ENCODE data around the gene NEU1. TPM values are rescaled to one million over a fixed set of nuclear protein-coding genes. Genes with fewer than 3 reads are reported as not detected.
"Not testable (repeated sequence)": the region's sequence is repeated elsewhere in the genome, so short reads cannot be mapped to it uniquely, and the experiment has no call there.

The NEU1 gene
- total RNA-seq, 1 donor from 2014 or later: 21.6 TPM

DNA sequence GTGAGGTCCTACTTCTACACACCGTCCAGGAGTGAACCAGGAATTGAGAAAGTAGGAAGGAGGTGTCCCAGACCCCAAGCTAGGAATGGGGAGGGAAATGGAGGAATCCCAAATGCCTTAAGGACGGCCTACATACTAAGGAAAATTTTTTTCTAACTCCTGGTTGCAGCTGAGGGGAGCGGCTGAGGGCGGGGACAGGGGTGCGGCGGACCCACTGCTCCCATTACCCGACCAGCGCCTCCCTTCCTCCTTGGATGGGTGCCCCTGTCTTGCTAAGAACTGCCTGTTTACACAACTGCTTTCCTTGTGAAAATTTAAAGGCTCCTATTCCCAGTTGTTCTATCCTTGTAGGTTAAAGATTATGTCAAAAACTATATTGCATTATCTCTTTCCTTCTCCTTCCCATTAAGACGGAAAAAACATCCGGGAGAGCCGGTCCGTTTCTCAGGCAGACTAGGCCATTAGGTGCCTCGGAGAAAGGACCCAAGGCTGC is 35.8 kb downstream of the NEU1 start:
- TF ChIP-seq, protein P1, sequence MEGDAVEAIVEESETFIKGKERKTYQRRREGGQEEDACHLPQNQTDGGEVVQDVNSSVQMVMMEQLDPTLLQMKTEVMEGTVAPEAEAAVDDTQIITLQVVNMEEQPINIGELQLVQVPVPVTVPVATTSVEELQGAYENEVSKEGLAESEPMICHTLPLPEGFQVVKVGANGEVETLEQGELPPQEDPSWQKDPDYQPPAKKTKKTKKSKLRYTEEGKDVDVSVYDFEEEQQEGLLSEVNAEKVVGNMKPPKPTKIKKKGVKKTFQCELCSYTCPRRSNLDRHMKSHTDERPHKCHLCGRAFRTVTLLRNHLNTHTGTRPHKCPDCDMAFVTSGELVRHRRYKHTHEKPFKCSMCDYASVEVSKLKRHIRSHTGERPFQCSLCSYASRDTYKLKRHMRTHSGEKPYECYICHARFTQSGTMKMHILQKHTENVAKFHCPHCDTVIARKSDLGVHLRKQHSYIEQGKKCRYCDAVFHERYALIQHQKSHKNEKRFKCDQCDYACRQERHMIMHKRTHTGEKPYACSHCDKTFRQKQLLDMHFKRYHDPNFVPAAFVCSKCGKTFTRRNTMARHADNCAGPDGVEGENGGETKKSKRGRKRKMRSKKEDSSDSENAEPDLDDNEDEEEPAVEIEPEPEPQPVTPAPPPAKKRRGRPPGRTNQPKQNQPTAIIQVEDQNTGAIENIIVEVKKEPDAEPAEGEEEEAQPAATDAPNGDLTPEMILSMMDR (IDR thresholded peaks at IDR 0.05): no peak
- peak overlapping the region; percentile 3 to 90 for H3K4me3 ChIP-seq
- intact Hi-C loops (cut with DNase I): loop anchor here (2.0 kb wide), 2 partner anchors 30 to 92 kb away; no protein-coding TSS in a partner anchor
- peak overlapping the region; percentile 91 to 93 for H3K27ac ChIP-seq
- peaks cover 19 to 34% of the 10 kb centered on the region in 2 donors for H3K4me1 ChIP-seq
- no peaks in the 10 kb centered on the region for H3K36me3 ChIP-seq
- no peaks in the 10 kb centered on the region for H3K27me3 ChIP-seq
- no peaks in the 10 kb centered on the region for H3K9me3 ChIP-seq
- DNase-seq (ENCODE audit: low spot score in 2 of 2): peak in 1 of 2 donors; percentile 94

DNA sequence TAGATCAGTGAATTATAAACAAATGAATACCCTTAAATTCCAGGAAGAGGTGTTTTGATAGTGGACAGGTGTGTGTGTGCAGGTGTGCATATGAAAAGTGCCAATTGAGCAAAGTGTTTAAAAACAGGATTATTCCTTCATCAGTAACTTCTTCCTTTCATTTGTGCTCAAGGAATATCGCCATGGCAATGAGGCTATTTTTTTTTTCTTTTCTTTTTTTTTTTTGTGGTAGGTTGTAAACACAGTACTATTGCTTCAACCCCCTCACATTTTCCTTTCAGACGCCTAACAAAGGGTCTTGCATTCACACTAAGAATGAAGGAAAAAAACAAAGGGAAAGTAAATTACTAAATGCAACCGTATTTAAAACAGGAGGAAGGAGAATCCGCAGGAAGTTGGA is 37.1 kb downstream of the NEU1 start:
- Histone ChIP-seq H3K27ac (peak overlapping the region; percentile 93 to 96), H3K9me3 (no peaks in the 10 kb centered on the region), H3K4me3 (no peak overlapping the region), H3K4me1 (peaks cover 15 to 30% of the 10 kb centered on the region in 2 donors), H3K27me3 (no peaks in the 10 kb centered on the region), H3K36me3 (no peaks in the 10 kb centered on the region)
- DNase-seq (ENCODE audit: low spot score in 2 of 2): no peak
- intact Hi-C loops (cut with DNase I): no loop called here
- TF ChIP-seq, protein P1 (IDR thresholded peaks at IDR 0.05): no peak

DNA sequence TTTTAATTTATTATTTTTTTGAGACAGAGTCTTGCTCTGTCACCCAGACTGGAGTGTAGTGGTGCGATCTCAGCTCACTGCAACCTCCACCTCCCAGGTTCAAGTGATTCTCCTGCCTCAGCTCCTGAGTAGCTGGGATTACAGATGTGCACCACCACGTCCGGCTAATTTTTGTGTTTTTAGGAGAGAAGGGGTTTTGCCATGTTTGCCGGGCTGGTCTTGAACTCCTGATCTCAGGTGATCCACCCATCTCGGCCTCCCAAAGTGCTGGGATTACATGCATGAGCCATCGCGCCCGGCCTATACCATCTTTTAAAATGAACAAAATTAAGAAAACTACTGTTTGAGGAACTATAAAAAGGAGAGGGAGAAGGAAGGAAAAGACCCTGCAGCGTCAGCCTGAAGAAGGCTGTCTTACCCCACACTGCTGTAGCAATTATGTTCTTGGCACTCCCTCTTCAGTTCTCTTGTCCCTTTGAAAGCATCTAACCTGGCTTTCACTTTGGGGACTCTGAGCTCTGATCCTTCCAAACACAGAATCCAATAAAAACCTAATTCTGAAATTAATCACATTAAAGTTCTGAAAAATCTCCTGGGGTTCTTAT is 38.9 kb downstream of the NEU1 start:
- H3K27me3 ChIP-seq; H3K4me3 ChIP-seq; intact Hi-C loops (cut with DNase I); DNase-seq (ENCODE audit: low spot score in 2 of 2); H3K36me3 ChIP-seq; H3K9me3 ChIP-seq: not testable (repeated sequence)
- H3K4me1 ChIP-seq: peaks cover 15 to 45% of the 10 kb centered on the region in 2 donors
- peak overlapping the region; percentile 96 to 99 for H3K27ac ChIP-seq

DNA sequence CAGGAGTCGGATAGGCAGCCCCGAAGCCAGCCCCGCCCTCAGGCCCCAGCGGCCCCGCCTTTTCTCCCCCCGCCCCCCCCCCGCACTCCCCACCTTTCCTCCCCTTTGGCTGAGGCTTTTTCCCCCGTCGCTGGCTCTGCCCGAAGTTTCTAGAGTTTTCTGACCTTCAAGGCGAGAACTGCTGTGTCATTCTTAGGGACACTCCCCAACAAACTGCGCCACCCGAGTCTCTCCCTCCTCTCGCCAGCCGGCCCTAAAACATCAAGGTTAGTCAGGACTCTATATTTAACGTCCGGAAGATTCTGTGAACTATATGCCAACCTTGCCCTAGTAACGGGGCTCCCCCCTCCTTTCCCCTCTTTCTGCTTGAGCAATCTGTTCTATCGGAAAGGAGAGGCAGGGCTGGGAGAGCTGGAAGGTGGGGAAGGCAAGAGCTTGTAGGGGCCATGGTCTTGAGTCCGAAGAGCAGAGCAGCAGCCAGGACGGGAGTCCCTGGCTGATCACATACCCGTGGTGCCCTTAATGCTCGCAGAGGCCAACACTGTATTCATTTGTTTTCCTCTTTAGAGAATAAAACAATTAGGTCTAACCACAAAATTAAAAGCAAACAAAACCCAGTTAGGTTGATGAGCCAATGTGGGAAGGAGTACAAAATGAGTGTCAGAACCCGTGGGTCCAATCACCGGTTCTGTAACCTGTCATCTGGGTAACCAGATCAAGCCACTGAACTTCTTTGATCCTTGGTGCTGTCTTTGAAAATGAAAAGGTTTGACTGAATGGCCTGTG is 40.4 kb downstream of the NEU1 start:
- TF ChIP-seq, protein P1 (IDR thresholded peaks at IDR 0.05): no peak
- Histone ChIP-seq H3K36me3 (no peaks in the 10 kb centered on the region), H3K27ac (peak overlapping the region; percentile 96 to 99), H3K27me3 (no peaks in the 10 kb centered on the region), H3K9me3 (no peaks in the 10 kb centered on the region), H3K4me3 (peak overlapping the region; percentile 69 to 75), H3K4me1 (peaks cover 18 to 46% of the 10 kb centered on the region in 2 donors)
- peak; percentile 83 to 97 for DNase-seq (ENCODE audit: low spot score in 2 of 2)
- intact Hi-C loops (cut with DNase I): no loop called here

DNA sequence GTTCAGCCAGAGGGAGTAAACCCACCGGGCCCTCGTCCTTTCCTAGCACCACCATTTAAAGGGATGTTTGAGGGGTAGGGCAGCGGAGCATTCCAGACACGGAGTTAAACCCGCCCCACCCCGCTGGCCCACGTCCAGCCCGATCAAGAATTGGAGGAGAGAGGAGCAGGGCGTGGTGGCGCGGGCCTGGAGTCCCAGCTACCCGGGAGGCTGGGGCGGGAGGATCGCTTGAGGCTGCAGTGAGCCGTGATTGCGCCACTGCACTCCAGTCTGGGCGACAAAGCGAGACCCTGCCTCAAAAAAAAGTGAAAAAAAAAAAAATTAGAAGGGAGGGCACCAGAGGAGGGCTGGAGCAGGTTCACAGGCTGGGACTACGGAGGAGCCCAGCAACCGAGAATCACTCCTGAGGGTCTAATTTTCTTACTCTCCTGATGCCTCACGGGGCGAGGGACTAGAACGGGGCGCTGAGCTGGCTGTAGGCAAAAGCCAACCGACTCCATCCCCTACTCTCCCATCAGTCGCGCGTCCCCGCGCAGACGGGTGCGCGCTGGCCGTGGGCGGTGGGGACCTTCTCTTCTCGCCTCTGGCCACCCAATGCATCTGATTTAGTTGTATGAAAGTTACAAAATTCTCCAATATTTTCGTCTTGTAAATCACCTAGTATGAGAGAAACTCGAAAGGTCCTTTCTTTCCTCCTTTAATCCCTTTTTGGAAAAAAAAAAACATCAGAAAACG is 41.2 kb downstream of the NEU1 start:
- Histone ChIP-seq H3K4me1 (peaks cover 18 to 45% of the 10 kb centered on the region in 2 donors), H3K27ac (peak overlapping the region; percentile 96 to 99), H3K27me3 (no peaks in the 10 kb centered on the region), H3K4me3 (peak overlapping the region; percentile 69 to 75), H3K36me3 (no peaks in the 10 kb centered on the region), H3K9me3 (no peaks in the 10 kb centered on the region)
- TF ChIP-seq, protein P1 (IDR thresholded peaks at IDR 0.05): no peak
- intact Hi-C loops (cut with DNase I): no loop called here
- peak in 1 of 2 donors; percentile 84 for DNase-seq (ENCODE audit: low spot score in 2 of 2)

DNA sequence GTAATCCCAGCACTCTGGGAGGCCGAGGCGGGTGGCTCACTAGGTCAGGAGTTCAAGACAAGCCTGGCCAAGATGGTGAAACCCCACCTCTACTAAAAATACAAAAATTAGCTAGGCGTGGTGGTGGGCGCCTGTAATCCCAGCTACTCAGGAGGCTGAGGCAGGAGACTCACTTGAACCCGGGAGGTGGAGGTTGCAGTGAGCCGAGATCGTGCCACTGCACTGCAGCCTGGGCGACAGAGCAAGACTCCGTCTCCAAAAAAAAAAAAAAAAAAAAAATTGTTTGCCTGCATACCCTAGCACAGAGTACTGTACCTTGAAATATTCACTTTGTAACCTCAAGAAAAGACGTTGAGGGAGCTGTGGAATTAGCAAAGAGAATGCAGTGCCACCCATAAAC is 42.2 kb downstream of the NEU1 start:
- intact Hi-C loops (cut with DNase I); H3K36me3 ChIP-seq; DNase-seq (ENCODE audit: low spot score in 2 of 2); H3K27me3 ChIP-seq; H3K9me3 ChIP-seq: not testable (repeated sequence)
- peak overlapping the region; percentile 96 to 99 for H3K27ac ChIP-seq
- peaks cover 10 to 36% of the 10 kb centered on the region in 2 donors for H3K4me1 ChIP-seq
- H3K4me3 ChIP-seq: peak overlapping the region in 1 of 2 donors; percentile 75

Measured in ascending aorta (tissue), 2 donors.